SW 1271 (cell line): ENCODE measurements around the gene TAF11L13.

Source experiments
- DNase-seq, 2 experiments: peaks; one replicate each; lab custom pipeline; 2025; lab: John Stamatoyannopoulos, UW

The TAF11L13 gene

DNA sequence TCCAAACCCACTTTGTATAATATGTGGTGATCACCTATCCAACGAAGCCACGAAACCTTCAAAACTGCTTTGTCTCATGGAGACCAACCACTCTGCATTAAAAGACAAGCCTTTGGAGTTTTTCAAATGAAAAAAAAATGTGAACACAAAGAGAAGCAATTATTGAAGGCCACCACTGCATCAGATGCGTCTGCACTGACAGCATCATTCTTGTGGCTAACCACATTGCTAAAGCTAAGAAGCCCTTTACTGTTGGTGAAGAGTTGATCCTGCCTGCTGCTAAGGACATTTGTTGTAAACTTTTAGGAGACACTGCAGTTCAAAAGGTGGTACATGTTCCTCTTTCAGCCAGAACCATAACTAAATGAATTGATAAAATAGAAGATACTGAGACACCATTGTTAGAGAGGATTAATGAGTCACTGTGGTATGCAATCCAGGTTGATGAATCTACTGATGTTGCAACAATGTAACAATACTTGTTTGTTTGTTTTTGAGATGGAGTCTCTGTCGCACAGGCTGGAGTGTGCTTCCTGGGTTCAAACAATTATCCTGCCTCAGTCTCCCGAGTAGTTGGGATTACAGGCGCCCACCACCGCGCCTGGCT lies 47.8 kb downstream of the TAF11L13 start:
- DNase-seq, result no peak

DNA sequence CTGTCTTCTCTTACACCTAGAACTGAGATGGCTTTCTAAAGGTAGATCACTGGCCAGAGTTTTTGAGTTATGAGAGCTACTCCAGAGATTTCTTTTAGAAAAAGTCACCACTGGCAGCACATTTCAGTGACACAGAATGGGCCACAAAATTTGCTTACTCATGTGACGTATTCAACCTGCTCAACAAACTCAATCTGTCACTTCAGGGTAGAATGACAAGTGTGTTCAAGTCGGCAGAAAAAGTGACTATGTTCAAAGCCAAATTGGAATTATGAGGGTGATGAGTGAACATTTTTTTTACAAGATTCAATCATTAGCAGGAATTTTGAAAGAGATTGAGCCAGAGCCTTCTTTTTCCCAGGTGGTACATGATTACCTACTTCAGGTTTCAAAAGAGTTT lies 48.8 kb downstream of the TAF11L13 start:
- no peak for DNase-seq
